Measurements from ENCODE around the gene GPM6B.

Gene GPM6B

GRCh38 chrX:13816643-13817627 lies at the start of gene GPM6B:
GPM6B (minus strand) TSS chrX:13817093; CDS start chrX:13816904, 189 bp downstream.
- no peak for DNase-seq

GRCh38 chrX:13864264-13864663 lies 47.4 kb upstream of the GPM6B start:
- DNase-seq = no peak

GRCh38 chrX:13863324-13863723 lies 46.4 kb upstream of the GPM6B start:
- no peak for DNase-seq

- no peak for DNase-seq
Observed at GRCh38 chrX:13859724-13860123, 42.8 kb upstream of the GPM6B start.

- DNase-seq = no peak
Observed at GRCh38 chrX:13857804-13858203, 40.9 kb upstream of the GPM6B start.

GRCh38 chrX:13855689-13856450 lies 39.0 kb upstream of the GPM6B start:
- DNase-seq = no peak

GRCh38 chrX:13854003-13854402 lies 37.1 kb upstream of the GPM6B start:
- DNase-seq = no peak

GRCh38 chrX:13852001-13852695 lies 35.3 kb upstream of the GPM6B start:
- no peak for DNase-seq

- no peak for DNase-seq
Observed at GRCh38 chrX:13845721-13846378, 29.0 kb upstream of the GPM6B start.

GRCh38 chrX:13843150-13843721 lies 26.3 kb upstream of the GPM6B start:
- DNase-seq = no peak

- DNase-seq = no peak
Observed at GRCh38 chrX:13840121-13840520, 23.2 kb upstream of the GPM6B start.

- DNase-seq = no peak
Observed at GRCh38 chrX:13837290-13837745, 20.4 kb upstream of the GPM6B start.

GRCh38 chrX:13836575-13836974 lies 19.7 kb upstream of the GPM6B start:
- DNase-seq = no peak

GRCh38 chrX:13835825-13836224 lies 18.9 kb upstream of the GPM6B start:
- DNase-seq = no peak

- no peak for DNase-seq
Observed at GRCh38 chrX:13834355-13834754, 17.5 kb upstream of the GPM6B start.

- no peak for DNase-seq
Observed at GRCh38 chrX:13829983-13830382, 13.1 kb upstream of the GPM6B start.

- no peak for DNase-seq
Observed at GRCh38 chrX:13828392-13828791, 11.5 kb upstream of the GPM6B start.

GRCh38 chrX:13827298-13828090 lies 10.6 kb upstream of the GPM6B start:
- DNase-seq = no peak

- no peak for DNase-seq
Observed at GRCh38 chrX:13826770-13827169, 9.9 kb upstream of the GPM6B start.

- no peak for DNase-seq
Observed at GRCh38 chrX:13825178-13825762, 8.4 kb upstream of the GPM6B start.

- no peak for DNase-seq
Observed at GRCh38 chrX:13824746-13825145, 7.9 kb upstream of the GPM6B start.

Data from activated CD8-positive, alpha-beta memory T cell treated with anti-CD3 and anti-CD28 coated beads for 24 hours (primary cell).